Measurements from ENCODE around the gene FUOM. TPM values are rescaled to one million over a fixed set of nuclear protein-coding genes. Genes with fewer than 3 reads are reported as not detected.

Gene FUOM
- total and polyA plus RNA-seq, 5 experiments from 2014 or later: 17.1 to 23.7 (median 18.2) TPM

- ATAC-seq: no peak
- Mint-ChIP-seq H3K36me3 (no peaks in the 10 kb centered on the region), H3K4me3 (no peak overlapping the region), H3K27ac (peak overlapping the region in 1 of 10 donors; percentile 60), H3K4me1 (peaks cover 5 to 15% (median 7%) of the 10 kb centered on the region in 4 donors), H3K27me3 (peaks cover 3 to 9% (median 5%) of the 10 kb centered on the region in 5 donors), H3K9me3 (no peaks in the 10 kb centered on the region)
- POLR2A ChIA-PET: interaction anchor here (1.0 kb wide), 1 partner anchor 9 kb away, joined by 12 read pairs; no protein-coding TSS in a partner anchor
- no peak for DNase-seq
Measured at GRCh38 chr10:133353202-133353959, 4.4 kb downstream of the FUOM start.

DNA sequence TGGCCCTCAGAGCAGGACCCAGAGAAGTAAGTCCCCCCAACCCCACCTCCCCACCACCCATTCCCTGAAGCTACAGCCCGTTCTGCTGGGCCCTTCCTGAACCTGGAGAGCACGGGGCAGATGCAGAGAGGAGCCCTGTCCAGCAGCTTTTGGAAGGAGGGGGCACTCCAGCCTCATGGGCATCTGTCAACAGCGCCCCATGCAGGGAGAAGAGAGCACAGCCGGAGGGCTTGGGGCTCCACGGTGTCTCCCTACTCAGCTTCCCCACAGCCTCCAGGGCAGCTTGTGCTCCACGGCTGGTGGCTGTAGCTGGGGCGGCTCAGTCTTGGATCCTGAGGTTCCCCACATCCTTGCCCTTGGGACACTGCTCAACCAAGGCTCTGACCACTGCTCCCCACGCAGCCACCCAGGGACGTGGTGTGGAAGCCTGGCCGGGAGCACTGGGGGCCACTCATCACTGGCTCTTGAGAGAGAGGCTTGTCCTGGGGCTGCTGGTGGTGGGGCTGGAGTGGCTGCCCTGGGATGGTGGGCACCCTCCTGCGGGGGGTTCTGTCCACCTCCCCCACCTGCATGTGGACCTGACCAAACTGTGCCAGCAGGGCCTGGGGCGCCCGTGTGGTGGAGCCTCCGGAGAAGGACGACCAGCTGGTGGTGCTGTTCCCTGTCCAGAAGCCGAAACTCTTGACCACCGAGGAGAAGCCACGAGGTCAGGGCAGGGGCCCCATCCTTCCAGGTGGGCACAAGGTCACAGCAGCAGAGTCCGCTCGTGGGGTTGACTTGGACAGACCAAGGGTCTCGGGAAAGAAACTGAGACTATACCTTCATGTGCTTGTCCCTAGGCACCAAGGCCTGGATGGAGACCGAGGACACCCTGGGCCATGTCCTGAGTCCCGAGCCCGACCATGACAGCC is 6.2 kb downstream of the FUOM start:
- DNase-seq: no peak
- no peak overlapping the region for H3K27ac Mint-ChIP-seq
- peaks cover 3 to 10% (median 5%) of the 10 kb centered on the region in 5 donors for H3K27me3 Mint-ChIP-seq
- H3K9me3 Mint-ChIP-seq: no peaks in the 10 kb centered on the region
- POLR2A ChIA-PET: interaction anchor here (1.0 kb wide), 1 partner anchor 8 kb away, joined by 12 read pairs; no protein-coding TSS in a partner anchor
- ATAC-seq: no peak
- H3K4me3 Mint-ChIP-seq: no peak overlapping the region
- peaks cover 5 to 16% (median 7%) of the 10 kb centered on the region in 4 donors for H3K4me1 Mint-ChIP-seq
- H3K36me3 Mint-ChIP-seq: no peaks in the 10 kb centered on the region

GRCh38 chr10:133350950-133351329 is 6.9 kb downstream of the FUOM start:
- POLR2A ChIA-PET: no interaction called here
- Mint-ChIP-seq H3K9me3 (no peaks in the 10 kb centered on the region), H3K27me3 (peaks cover 3 to 17% (median 5%) of the 10 kb centered on the region in 5 donors), H3K4me1 (peaks cover 2 to 17% (median 3%) of the 10 kb centered on the region in 4 donors), H3K36me3 (no peaks in the 10 kb centered on the region), H3K4me3 (no peak overlapping the region), H3K27ac (no peak overlapping the region)
- no peak for DNase-seq
- ATAC-seq: no peak

GRCh38 chr10:133350283-133350949 is 7.4 kb downstream of the FUOM start:
- Mint-ChIP-seq H3K27ac (no peak overlapping the region), H3K27me3 (peaks cover 6 to 23% (median 10%) of the 10 kb centered on the region in 5 donors), H3K4me1 (peaks cover 0 to 21% (median 3%) of the 10 kb centered on the region in 4 donors), H3K4me3 (no peak overlapping the region), H3K9me3 (peaks cover 0 to 1% (median 0%) of the 10 kb centered on the region in 9 donors), H3K36me3 (no peaks in the 10 kb centered on the region)
- POLR2A ChIA-PET: no interaction called here
- DNase-seq: no peak
- ATAC-seq: no peak

GRCh38 chr10:133349577-133350011 is 8.2 kb downstream of the FUOM start:
- H3K4me1 Mint-ChIP-seq: peaks cover 0 to 21% (median 3%) of the 10 kb centered on the region in 4 donors
- POLR2A ChIA-PET: no interaction called here
- no peaks in the 10 kb centered on the region for H3K36me3 Mint-ChIP-seq
- DNase-seq (no peak), ATAC-seq (no peak)
- no peak overlapping the region for H3K4me3 Mint-ChIP-seq
- peaks cover 11 to 31% (median 13%) of the 10 kb centered on the region in 5 donors for H3K27me3 Mint-ChIP-seq
- H3K27ac Mint-ChIP-seq: no peak overlapping the region
- peaks cover 0 to 2% (median 0%) of the 10 kb centered on the region in 9 donors for H3K9me3 Mint-ChIP-seq

GRCh38 chr10:133349160-133349568 is 8.7 kb downstream of the FUOM start:
- H3K4me3 Mint-ChIP-seq: no peak overlapping the region
- peaks cover 0 to 21% (median 3%) of the 10 kb centered on the region in 4 donors for H3K4me1 Mint-ChIP-seq
- POLR2A ChIA-PET: no interaction called here
- H3K27ac Mint-ChIP-seq: peak overlapping the region in 1 of 10 donors; percentile 2
- DNase-seq: no peak
- no peak for ATAC-seq
- peaks cover 13 to 35% (median 14%) of the 10 kb centered on the region in 5 donors for H3K27me3 Mint-ChIP-seq
- no peaks in the 10 kb centered on the region for H3K36me3 Mint-ChIP-seq
- H3K9me3 Mint-ChIP-seq: peaks cover 0 to 2% (median 0%) of the 10 kb centered on the region in 9 donors

DNA sequence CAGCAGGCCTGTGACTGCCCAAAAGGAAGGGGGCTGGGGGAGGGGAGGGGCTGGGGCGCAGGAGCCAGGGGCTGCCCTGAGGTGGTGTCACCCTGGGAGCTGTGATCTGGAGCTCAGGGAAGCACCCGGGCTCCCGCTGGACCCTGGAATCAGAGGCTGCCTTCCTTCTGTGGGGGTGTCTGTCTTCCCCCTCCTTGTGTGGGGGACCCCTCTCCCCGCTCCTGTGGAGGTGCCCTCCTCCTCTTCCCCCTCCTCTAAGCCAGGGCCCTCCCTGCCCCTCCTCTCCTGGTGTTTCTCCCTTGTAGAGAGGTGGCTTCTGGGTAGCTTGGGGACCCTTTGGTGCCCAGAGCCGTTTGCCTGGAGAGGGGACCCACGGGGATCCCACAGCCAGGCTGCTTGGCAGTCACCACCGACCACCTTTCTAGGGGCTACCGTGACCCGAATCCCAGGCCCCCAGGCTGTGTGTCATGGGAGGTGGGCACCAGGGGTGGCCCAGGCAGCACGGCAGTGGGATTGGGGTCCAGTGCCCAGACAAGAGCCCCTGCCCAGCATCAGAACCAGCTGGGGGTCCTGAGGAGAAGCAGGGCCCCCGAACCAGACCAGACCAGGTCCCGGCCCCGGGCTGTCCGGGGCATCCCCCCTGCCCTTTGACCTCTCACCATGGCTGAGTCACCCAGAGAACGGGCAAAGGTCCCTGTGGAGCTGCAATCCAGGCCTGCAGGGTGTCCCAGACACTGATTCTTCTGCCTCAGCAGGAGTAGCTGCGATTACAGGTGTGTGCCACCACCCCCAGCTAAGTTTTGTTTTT is 9.9 kb downstream of the FUOM start:
- no peak for ATAC-seq
- Mint-ChIP-seq H3K27me3 (peaks cover 18 to 48% (median 21%) of the 10 kb centered on the region in 5 donors), H3K9me3 (peaks cover 0 to 2% (median 0%) of the 10 kb centered on the region in 9 donors), H3K36me3 (no peaks in the 10 kb centered on the region), H3K4me1 (peaks cover 0 to 24% (median 3%) of the 10 kb centered on the region in 4 donors), H3K27ac (no peak overlapping the region), H3K4me3 (no peak overlapping the region)
- no peak for DNase-seq
- POLR2A ChIA-PET: interaction anchor here (0.6 kb wide), 1 partner anchor 532 kb away, joined by 4 read pairs; no protein-coding TSS in a partner anchor

GRCh38 chr10:133346413-133346812 is 11.4 kb downstream of the FUOM start:
- POLR2A ChIA-PET: interaction anchor here (0.7 kb wide), 1 partner anchor 43 kb away, joined by 3 read pairs; no protein-coding TSS in a partner anchor
- Mint-ChIP-seq H3K4me1 (peaks cover 0 to 24% (median 3%) of the 10 kb centered on the region in 4 donors), H3K27ac (peak overlapping the region in 2 of 10 donors; percentile 38 to 71)

GRCh38 chr10:133344236-133344635 is 13.6 kb downstream of the FUOM start:
- POLR2A ChIA-PET: interaction anchor here (0.7 kb wide), 1 partner anchor 8 kb away, joined by 12 read pairs; no protein-coding TSS in a partner anchor
- H3K4me1 Mint-ChIP-seq: peaks cover 0 to 17% (median 2%) of the 10 kb centered on the region in 4 donors
- no peak overlapping the region for H3K27ac Mint-ChIP-seq
- no peaks in the 10 kb centered on the region for H3K36me3 Mint-ChIP-seq
- no peak overlapping the region for H3K4me3 Mint-ChIP-seq
- ATAC-seq (no peak), DNase-seq (no peak)
- H3K27me3 Mint-ChIP-seq: peaks cover 23 to 51% (median 27%) of the 10 kb centered on the region in 5 donors
- peaks cover 0 to 2% (median 0%) of the 10 kb centered on the region in 9 donors for H3K9me3 Mint-ChIP-seq

More at GRCh38 chr10:133346413-133346812, 11.4 kb downstream of the FUOM start:
- DNase-seq: no peak
- peaks cover 0 to 2% (median 0%) of the 10 kb centered on the region in 9 donors for H3K9me3 Mint-ChIP-seq
- peaks cover 23 to 55% (median 27%) of the 10 kb centered on the region in 5 donors for H3K27me3 Mint-ChIP-seq
- no peak for ATAC-seq
- peak overlapping the region in 1 of 10 donors; percentile 34 for H3K4me3 Mint-ChIP-seq
- no peaks in the 10 kb centered on the region for H3K36me3 Mint-ChIP-seq

- DNase-seq (no peak), ATAC-seq (no peak)
- H3K27me3 Mint-ChIP-seq: peaks cover 19 to 46% (median 24%) of the 10 kb centered on the region in 5 donors
- peaks cover 0 to 2% (median 0%) of the 10 kb centered on the region in 9 donors for H3K9me3 Mint-ChIP-seq
- no peak overlapping the region for H3K27ac Mint-ChIP-seq
- peaks cover 0 to 14% (median 0%) of the 10 kb centered on the region in 4 donors for H3K4me1 Mint-ChIP-seq
- no peaks in the 10 kb centered on the region for H3K36me3 Mint-ChIP-seq
- H3K4me3 Mint-ChIP-seq: no peak overlapping the region
- POLR2A ChIA-PET: interaction anchor here (0.7 kb wide), 1 partner anchor 9 kb away, joined by 12 read pairs; no protein-coding TSS in a partner anchor
Measured at GRCh38 chr10:133343558-133343957, 14.3 kb downstream of the FUOM start.

GRCh38 chr10:133342942-133343341 is 14.9 kb downstream of the FUOM start:
- H3K4me3 Mint-ChIP-seq: no peak overlapping the region
- DNase-seq (no peak), ATAC-seq (no peak)
- H3K27ac Mint-ChIP-seq: no peak overlapping the region
- H3K27me3 Mint-ChIP-seq: peaks cover 19 to 46% (median 24%) of the 10 kb centered on the region in 5 donors
- H3K9me3 Mint-ChIP-seq: peaks cover 0 to 2% (median 0%) of the 10 kb centered on the region in 9 donors
- POLR2A ChIA-PET: no interaction called here
- peaks cover 0 to 14% (median 0%) of the 10 kb centered on the region in 4 donors for H3K4me1 Mint-ChIP-seq
- H3K36me3 Mint-ChIP-seq: no peaks in the 10 kb centered on the region
